HG03025 (cell line): Measurements from ENCODE around the gene ZNF581.

Source experiments
- ATAC-seq: cut with Tn5 transposase; IDR thresholded peaks from one replicate; pipeline ENCODE4 v1.9.1; 2021; ENCODE audit warnings: mild to moderate bottlenecking, moderate library complexity; ENCODE audit not compliant: unreplicated experiment, low FRiP score

ZNF581 gene

DNA sequence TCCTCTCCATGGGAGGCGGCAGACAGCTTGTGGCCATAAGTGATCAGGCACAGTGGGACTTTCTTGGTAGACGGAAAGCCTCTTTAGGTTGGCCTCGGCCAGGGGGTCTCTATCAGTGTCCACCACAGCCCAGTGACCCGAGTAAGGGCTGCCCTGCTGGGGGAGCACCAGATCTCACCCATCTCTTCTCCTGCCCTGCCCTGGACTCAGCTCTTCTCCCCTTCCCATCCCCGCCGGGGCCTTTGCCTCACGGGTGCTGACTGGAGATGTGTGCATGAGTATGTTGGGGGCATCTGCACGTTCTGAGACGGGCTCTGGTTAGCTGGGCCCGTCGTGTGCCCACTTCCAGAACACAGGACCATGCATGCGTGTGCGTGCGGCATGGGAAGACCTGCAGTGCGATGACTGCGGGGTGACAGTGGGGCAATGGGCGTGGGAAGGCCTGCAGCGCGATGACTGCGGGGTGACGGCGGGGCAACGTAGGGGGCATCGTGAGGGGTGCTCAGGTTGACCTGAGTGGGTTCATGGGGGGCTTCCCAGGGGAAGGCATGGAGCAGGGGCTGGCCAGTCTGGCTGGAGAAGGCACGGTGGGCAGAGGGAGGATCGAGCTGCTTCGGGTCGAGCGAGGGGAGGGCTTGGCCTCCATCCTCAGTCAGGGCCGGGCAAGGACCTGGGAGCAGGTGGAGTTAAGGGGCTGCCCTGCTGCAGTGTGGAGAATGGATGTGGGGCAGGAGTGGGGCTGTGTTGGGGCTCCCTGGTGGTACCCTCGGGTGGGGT, 47.5 kb downstream of the ZNF581 start:
- no peak for ATAC-seq

DNA sequence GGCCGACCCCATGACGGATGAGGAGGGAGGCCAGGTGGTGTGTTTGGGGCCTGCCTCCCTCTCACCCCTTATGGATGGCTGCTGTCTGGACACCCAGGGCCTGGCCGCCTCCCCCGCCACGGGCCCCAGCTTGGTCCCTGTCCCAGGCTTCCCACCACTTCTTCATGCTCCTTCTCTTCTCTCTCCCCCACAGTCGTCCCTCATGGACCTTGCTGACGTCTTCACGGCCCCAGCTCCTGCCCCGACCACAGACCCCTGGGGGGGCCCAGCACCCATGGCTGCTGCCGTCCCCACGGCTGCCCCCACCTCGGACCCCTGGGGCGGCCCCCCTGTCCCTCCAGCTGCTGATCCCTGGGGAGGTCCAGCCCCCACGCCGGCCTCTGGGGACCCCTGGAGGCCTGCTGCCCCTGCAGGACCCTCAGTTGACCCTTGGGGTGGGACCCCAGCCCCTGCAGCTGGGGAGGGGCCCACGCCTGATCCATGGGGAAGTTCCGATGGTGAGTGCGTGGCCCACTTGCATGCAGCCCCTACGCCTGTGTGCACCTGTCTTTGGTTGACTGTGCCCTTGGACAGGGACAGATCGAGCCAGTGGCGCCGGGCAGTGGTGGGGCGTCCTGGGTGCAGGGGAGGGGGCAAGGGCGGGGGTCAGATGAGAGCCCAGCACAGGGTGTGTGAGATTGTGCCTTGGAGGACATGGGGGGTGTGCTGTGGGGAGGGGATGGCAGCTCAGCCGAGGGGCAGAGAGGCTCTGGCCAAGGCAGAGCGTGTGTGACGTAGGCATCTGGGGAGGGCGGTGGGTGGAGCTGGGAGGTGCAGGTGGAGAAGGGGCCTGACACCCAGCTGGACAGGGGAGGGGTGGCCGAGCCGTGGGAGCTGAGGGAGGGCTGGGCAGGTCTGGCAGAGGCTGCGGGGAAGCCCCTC, 48.4 kb downstream of the ZNF581 start:
- no peak for ATAC-seq

DNA sequence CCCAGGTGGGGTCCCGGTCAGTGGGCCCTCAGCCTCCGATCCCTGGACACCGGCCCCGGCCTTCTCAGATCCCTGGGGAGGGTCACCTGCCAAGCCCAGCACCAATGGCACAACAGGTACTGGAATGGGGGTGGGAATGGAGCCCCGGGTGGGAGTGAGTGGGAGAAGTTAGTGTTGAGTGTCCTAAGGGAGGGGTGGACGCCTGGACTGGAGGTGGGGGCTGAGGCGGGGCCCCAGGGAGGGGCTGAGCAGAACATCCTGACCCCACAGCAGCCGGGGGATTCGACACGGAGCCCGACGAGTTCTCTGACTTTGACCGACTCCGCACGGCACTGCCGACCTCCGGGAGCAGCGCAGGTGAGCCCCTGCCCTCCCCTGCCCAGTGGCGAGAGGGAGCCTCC, 49.2 kb downstream of the ZNF581 start:
- ATAC-seq = no peak

DNA sequence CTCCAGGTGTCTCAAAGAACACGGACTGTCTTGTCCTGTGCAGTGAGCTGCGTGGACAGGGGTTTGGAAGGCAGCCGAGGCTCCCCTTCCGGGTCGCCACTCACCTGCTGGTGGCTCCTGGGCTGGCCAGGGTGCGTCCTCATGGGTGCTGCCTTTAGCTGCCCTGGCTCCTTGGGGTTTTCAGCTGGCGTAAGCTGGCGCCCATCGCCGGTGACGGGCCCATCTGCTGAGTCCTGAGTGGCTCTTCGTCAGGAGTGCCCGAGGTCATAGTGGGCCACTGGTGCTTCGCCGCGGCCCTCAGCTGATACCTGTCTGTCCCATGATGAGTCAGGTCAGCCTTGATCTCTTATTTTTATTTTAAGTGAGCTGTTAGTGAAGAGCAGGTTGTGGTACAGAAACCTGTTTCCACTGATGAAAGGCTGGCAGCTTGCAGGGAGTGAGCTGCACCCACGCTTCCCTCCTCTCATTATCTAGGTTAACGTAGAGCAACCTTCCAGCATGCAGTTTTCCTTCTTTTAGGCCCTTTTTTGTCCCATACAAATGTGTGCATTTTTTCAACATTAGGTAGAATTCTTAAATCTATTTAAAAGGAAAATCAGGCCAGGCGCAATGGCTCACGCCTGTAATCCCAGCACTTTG, 50.0 kb downstream of the ZNF581 start:
- no peak for ATAC-seq

DNA sequence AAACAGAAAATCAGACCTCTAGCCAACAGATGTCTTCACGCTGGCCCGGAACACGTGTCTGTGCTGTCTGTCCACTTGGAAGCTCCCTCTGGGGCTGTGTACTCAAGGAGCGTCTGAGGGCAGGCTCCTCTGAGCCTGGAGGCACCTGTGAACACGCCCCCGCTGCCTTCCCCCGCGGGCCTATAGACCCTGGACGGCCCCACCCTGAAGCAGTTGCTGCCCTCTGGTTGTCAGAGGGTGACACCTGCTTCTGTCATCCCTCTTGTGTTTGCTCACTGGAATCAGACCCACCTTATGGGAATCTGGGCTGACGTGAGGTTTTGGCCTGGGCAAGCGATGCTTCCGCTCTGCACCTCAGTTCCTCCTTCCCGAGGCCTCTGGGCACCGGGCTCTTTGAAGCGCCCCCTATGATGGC, 50.8 kb downstream of the ZNF581 start:
- ATAC-seq = no peak

DNA sequence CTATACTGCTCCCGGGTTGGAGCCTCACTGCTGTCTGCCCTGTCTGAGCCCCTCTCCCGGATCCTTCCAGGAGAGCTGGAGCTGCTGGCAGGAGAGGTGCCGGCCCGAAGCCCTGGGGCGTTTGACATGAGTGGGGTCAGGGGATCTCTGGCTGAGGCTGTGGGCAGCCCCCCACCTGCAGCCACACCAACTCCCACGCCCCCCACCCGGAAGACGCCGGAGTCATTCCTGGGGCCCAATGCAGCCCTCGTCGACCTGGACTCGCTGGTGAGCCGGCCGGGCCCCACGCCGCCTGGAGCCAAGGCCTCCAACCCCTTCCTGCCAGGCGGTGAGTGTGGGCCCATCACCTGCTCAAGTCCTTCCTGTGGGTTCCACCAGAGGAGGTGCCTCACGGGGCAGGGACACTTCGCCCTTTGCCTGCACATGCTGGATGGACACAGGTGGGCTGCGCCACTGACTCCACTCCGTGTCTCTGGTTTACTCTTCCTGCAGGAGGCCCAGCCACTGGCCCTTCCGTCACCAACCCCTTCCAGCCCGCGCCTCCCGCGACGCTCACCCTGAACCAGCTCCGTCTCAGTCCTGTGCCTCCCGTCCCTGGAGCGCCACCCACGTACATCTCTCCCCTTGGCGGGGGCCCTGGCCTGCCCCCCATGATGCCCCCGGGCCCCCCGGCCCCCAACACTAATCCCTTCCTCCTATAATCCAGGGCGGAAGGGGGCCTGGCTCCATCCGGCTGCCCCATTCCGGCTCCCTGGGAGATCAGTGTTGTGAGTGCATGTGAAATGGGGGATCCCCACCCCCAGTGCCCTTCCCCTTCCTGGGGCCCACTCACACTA, 51.4 kb downstream of the ZNF581 start:
- ATAC-seq = no peak
